GM23248 (cell line): ENCODE results near the gene KIF21A. TPM values are rescaled to one million over a fixed set of nuclear protein-coding genes. Genes with fewer than 3 reads are reported as not detected.

ENCODE experiments used
- DNase-seq: peaks from one replicate; pipeline ENCODE4 v3.0.0-alpha.2; 2015
- H2AFZ ChIP-seq: fragments of 200-600 bp; sonication (generic); 2 replicates; pipeline ENCODE4 v1.6.1; 2016; ENCODE audit warnings: antibody characterized with exemption
- H3F3A ChIP-seq: fragments of 200-600 bp; sonication (generic); 2 replicates; pipeline ENCODE4 v1.6.1; 2016; ENCODE audit warnings: mild to moderate bottlenecking, antibody characterized with exemption, mixed run types; ENCODE audit not compliant: insufficient read depth
- H3K27ac ChIP-seq: fragments of 200-600 bp; sonication (generic); 2 replicates; pipeline ENCODE4 v1.5.1; 2016; ENCODE audit warnings: mild to moderate bottlenecking
- H3K27me3 ChIP-seq: fragments of 200-600 bp; sonication (generic); replicated peaks from 2 replicates; pipeline ENCODE4 v1.6.1; 2016; ENCODE audit warnings: mild to moderate bottlenecking; ENCODE audit not compliant: insufficient read depth
- H3K36me3 ChIP-seq: fragments of 200-600 bp; sonication (generic); 2 replicates; pipeline ENCODE4 v1.6.1; 2016; ENCODE audit warnings: low read depth, mild to moderate bottlenecking
- H3K4me1 ChIP-seq: fragments of 200-600 bp; sonication (generic); 2 replicates; pipeline ENCODE4 v1.6.1; 2016; ENCODE audit warnings: mild to moderate bottlenecking; ENCODE audit not compliant: insufficient read depth
- H3K4me2 ChIP-seq: fragments of 200-600 bp; sonication (generic); one replicate; pipeline ENCODE4 v1.6.1; 2016; ENCODE audit warnings: mild to moderate bottlenecking; ENCODE audit not compliant: unreplicated experiment
- H3K4me3 ChIP-seq: fragments of 200-600 bp; sonication (generic); 2 replicates; pipeline ENCODE4 v1.5.1; 2016; ENCODE audit warnings: mild to moderate bottlenecking
- H3K79me2 ChIP-seq: fragments of 200-600 bp; sonication (generic); 2 replicates; pipeline ENCODE4 v1.6.1; 2016; ENCODE audit warnings: mild to moderate bottlenecking; ENCODE audit not compliant: insufficient read depth
- H3K9ac ChIP-seq: fragments of 200-600 bp; sonication (generic); 2 replicates; pipeline ENCODE4 v1.6.1; 2016; ENCODE audit warnings: mild to moderate bottlenecking
- H3K9me2 ChIP-seq: fragments of 200-600 bp; sonication (generic); 2 replicates; pipeline ENCODE4 v1.6.1; 2016; ENCODE audit warnings: mixed run types, mild to moderate bottlenecking, moderate library complexity; ENCODE audit not compliant: insufficient read depth
- H3K9me3 ChIP-seq: fragments of 200-600 bp; sonication (generic); one replicate; pipeline ENCODE4 v1.6.1; 2017; ENCODE audit warnings: low read depth
- H4K20me1 ChIP-seq: fragments of 200-600 bp; sonication (generic); 2 replicates; pipeline ENCODE4 v1.6.0; 2016; ENCODE audit not compliant: insufficient read depth
- EZH2 ChIP-seq: fragments of 200-600 bp; sonication (generic); IDR thresholded peaks from 2 replicates; pipeline ENCODE4 v1.6.1; 2018; ENCODE audit warnings: antibody characterized with exemption, mild to moderate bottlenecking; ENCODE audit not compliant: insufficient read depth, poor library complexity, severe bottlenecking
- EZH2phosphoT487 ChIP-seq: fragments of 200-600 bp; sonication (generic); IDR thresholded peaks from 2 replicates; pipeline ENCODE4 v1.6.1; 2018; ENCODE audit warnings: antibody characterized with exemption, moderate library complexity, mild to moderate bottlenecking, low read depth; ENCODE audit not compliant: insufficient read depth
- WGBS, 2 experiments: methylation state at CpG; one replicate each; pipeline ENCODE4 v1.1.6; 2015 to 2017; ENCODE audit warnings: low lambda C conversion rate in 2 of 2, low coverage in 1 of 2; ENCODE audit errors: missing lambda C conversion rate in 2 of 2; 5-methylcytosine and 5-hydroxymethylcytosine counted together
- in situ Hi-C: fragments of 300-500 bp; cut with MboI; formaldehyde crosslinking; loops from 2 replicates; pipeline ENCODE4 v1.15.0; 2020
- polyA plus RNA-seq: library from polyadenylated mRNA; unstranded; fragments of >200 nt; fragmentation: Nextera tagmentation; extraction: Ambion mirVana; gene quantifications from 2 replicates; pipeline ENCODE4 v1.2.1, GENCODE V29; 2016
- total RNA-seq: library from RNA; depleted of rRNA; stranded (reverse); fragments of >200 nt; shearing (Covaris generic); gene quantifications from 2 replicates; pipeline ENCODE4 v1.2.3, GENCODE V29; 2014

Gene KIF21A
- total and polyA plus RNA-seq, 2 experiments from 2014 or later = 1.1 to 2.4 TPM

DNA sequence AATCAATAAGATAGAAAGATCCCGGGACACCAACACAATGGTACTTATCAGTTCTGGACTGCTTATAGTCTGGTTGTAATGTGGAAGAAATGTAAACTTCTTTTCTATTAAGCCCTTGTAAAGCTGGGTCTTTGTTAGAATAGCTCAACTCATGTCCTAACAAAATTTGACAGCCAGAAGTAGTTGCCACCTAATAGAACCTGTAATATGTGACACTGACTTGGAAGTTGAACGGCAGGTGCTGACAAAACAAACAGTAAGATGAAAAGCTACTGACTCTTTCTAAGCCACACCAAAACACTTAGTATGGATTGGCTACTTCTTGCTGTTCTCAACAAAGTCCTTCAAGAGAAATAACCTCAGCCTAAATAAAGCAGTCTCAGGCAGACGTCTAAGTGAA is 56.6 kb downstream of the KIF21A start:
- no peak overlapping the region for H3K9ac ChIP-seq
- H3K4me1 ChIP-seq = no peaks in the 10 kb centered on the region
- no peaks in the 10 kb centered on the region for H3K9me3 ChIP-seq
- no peak for DNase-seq
- H3K27me3 ChIP-seq = no peaks in the 10 kb centered on the region
- no peaks in the 10 kb centered on the region for H3K79me2 ChIP-seq
- H3K9me2 ChIP-seq = no peaks in the 10 kb centered on the region
- WGBS, 2 experiments = 73 to 83% methylated on average over 3 of the region's 3 CpGs
- no peaks in the 10 kb centered on the region for H3F3A ChIP-seq
- H3K4me3 ChIP-seq = no peak overlapping the region
- H3K4me2 ChIP-seq = no peak overlapping the region
- TF ChIP-seq EZH2 (no peak), EZH2phosphoT487 (no peak)
- no peak overlapping the region for H2AFZ ChIP-seq
- H3K27ac ChIP-seq = no peak overlapping the region
- no peaks in the 10 kb centered on the region for H4K20me1 ChIP-seq
- H3K36me3 ChIP-seq = no peaks in the 10 kb centered on the region
- in situ Hi-C loops = no loop called here

DNA sequence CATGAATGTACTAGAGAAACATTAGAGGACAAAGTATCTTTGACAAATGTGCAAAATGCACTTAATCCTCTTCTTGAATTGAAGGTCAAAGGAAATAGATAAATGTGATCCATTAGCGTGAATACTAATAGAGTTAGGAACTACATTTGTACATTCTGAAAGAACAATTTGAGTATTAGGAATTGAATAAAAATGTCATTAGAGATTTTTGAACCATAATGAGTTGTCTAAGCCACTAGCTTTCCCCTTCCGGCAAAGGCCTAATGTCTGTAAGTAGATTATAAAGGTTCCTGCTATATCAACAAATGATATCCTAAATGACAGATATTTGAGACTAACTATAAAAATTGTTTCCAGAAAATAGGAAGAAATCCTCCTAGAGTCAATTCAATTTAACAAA is 59.8 kb downstream of the KIF21A start:
- H3K27ac ChIP-seq = no peak overlapping the region
- no peak overlapping the region for H3K4me3 ChIP-seq
- TF ChIP-seq EZH2phosphoT487 = no peak
- no peak for TF ChIP-seq EZH2
- H3K79me2 ChIP-seq = no peaks in the 10 kb centered on the region
- H3K9me2 ChIP-seq = no peaks in the 10 kb centered on the region
- H3K9ac ChIP-seq = no peak overlapping the region
- no peaks in the 10 kb centered on the region for H3K36me3 ChIP-seq
- no peaks in the 10 kb centered on the region for H3K9me3 ChIP-seq
- in situ Hi-C loops = no loop called here
- H3K4me1 ChIP-seq = no peaks in the 10 kb centered on the region
- H3F3A ChIP-seq = no peaks in the 10 kb centered on the region
- WGBS, 2 experiments = 90 to 100% methylated on average over 2 of the region's 2 CpGs
- H3K27me3 ChIP-seq = no peaks in the 10 kb centered on the region
- no peak overlapping the region for H3K4me2 ChIP-seq
- H2AFZ ChIP-seq = no peak overlapping the region
- no peaks in the 10 kb centered on the region for H4K20me1 ChIP-seq
- no peak for DNase-seq

DNA sequence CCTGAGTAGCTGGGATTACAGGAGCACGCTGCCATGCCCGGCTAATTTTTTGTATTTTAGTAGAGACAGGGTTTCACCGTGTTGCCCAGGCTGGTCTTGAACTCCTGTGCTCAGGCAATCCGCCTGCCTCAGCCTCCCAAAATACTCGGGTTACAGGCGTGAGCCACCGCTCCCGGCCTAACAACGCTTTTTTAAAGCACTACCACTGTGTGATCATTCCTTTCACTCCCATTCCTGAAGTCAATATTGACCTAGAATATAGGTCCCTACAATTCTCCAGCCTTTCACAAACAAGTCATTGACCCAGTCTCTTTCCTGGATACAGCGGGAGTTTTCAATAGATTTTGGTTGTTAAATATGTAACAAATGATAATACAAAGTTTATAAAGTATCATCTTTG is 62.8 kb downstream of the KIF21A start:
- no peaks in the 10 kb centered on the region for H3K36me3 ChIP-seq
- 94 to 97% methylated on average over 10 of the region's 10 CpGs for WGBS, 2 experiments
- H3F3A ChIP-seq = no peaks in the 10 kb centered on the region
- no peaks in the 10 kb centered on the region for H3K79me2 ChIP-seq
- no peak for DNase-seq
- H3K4me3 ChIP-seq = no peak overlapping the region
- no peaks in the 10 kb centered on the region for H3K9me2 ChIP-seq
- no peak overlapping the region for H3K27ac ChIP-seq
- no peaks in the 10 kb centered on the region for H3K4me1 ChIP-seq
- no peak for TF ChIP-seq EZH2phosphoT487
- TF ChIP-seq EZH2 = no peak
- H3K27me3 ChIP-seq = no peaks in the 10 kb centered on the region
- H4K20me1 ChIP-seq = no peaks in the 10 kb centered on the region
- no peak overlapping the region for H2AFZ ChIP-seq
- in situ Hi-C loops = no loop called here
- H3K4me2 ChIP-seq = no peak overlapping the region
- H3K9me3 ChIP-seq = no peaks in the 10 kb centered on the region
- no peak overlapping the region for H3K9ac ChIP-seq

DNA sequence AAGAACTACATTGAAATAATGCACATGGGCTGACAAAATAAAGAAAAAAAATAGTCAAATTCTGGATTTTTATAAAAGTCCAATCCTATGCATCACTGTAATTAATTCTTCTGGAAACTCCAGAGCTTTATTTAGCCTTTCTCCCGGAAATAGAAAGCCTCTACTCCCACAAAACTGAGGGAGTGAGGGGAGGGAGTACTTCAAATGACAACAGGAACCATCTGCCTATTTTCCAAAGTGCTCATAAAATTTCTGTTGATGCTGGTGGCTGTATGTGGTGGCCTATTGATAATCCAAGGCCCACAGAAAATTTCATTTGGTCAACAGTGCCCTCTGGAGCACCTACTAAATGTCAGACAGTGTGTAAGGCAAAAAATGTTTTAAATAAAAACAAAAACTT is 64.6 kb downstream of the KIF21A start:
- no peak overlapping the region for H3K27ac ChIP-seq
- H2AFZ ChIP-seq = no peak overlapping the region
- DNase-seq = no peak
- no peaks in the 10 kb centered on the region for H3F3A ChIP-seq
- no peaks in the 10 kb centered on the region for H3K79me2 ChIP-seq
- no peaks in the 10 kb centered on the region for H4K20me1 ChIP-seq
- no peaks in the 10 kb centered on the region for H3K9me2 ChIP-seq
- no peaks in the 10 kb centered on the region for H3K27me3 ChIP-seq
- in situ Hi-C loops = no loop called here
- no peak overlapping the region for H3K4me2 ChIP-seq
- TF ChIP-seq EZH2phosphoT487 (no peak), EZH2 (no peak)
- H3K4me1 ChIP-seq = no peaks in the 10 kb centered on the region
- 23 to 37% methylated on average over 1 of the region's 1 CpG for WGBS, 2 experiments
- no peak overlapping the region for H3K9ac ChIP-seq
- H3K36me3 ChIP-seq = no peaks in the 10 kb centered on the region
- no peak overlapping the region for H3K4me3 ChIP-seq
- H3K9me3 ChIP-seq = no peaks in the 10 kb centered on the region

DNA sequence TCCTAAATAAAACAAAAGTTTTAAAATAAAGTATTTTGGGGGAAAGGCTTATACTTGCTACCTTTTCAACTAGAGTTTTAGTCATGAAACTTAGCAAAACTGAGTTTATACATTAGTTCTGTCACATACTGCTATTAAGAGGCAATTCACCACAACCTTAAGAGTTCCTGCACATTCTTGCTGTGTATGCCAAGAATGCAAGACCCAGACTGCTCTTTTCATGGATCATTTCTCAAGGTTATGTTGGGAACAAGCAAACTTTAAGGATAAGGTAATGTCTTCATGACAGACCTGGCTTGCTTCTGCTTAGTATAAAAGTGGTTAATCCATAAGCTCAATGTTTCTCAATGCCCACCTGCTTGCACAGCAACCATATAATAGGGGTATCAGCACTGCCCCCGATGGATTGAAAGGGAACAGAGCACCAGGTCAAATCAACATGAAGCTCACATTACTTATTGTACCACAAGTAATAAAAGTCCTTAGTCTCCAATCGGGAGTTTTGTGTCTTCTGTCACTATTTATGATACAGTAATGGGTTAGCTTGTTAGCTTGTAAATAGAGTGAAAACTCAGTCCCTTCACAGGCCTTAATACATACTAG is 67.6 kb downstream of the KIF21A start:
- no peaks in the 10 kb centered on the region for H3F3A ChIP-seq
- H3K9ac ChIP-seq = no peak overlapping the region
- no peaks in the 10 kb centered on the region for H3K4me1 ChIP-seq
- in situ Hi-C loops = no loop called here
- DNase-seq = no peak
- H3K4me2 ChIP-seq = no peak overlapping the region
- WGBS, 2 experiments = 72 to 82% methylated on average over 2 of the region's 2 CpGs
- no peaks in the 10 kb centered on the region for H3K9me3 ChIP-seq
- no peaks in the 10 kb centered on the region for H3K9me2 ChIP-seq
- no peaks in the 10 kb centered on the region for H3K27me3 ChIP-seq
- H3K27ac ChIP-seq = no peak overlapping the region
- H3K36me3 ChIP-seq = no peaks in the 10 kb centered on the region
- no peaks in the 10 kb centered on the region for H4K20me1 ChIP-seq
- TF ChIP-seq EZH2 (no peak), EZH2phosphoT487 (no peak)
- no peaks in the 10 kb centered on the region for H3K79me2 ChIP-seq
- H2AFZ ChIP-seq = no peak overlapping the region
- no peak overlapping the region for H3K4me3 ChIP-seq
